ENCODE measurements around the gene CTNNAL1.

Gene CTNNAL1

GRCh38 chr9:109035684-109036423, 22.6 kb upstream of the CTNNAL1 start:
- Mint-ChIP-seq H3K36me3 (peaks cover 13% of the 10 kb centered on the region), H3K27me3 (no peaks in the 10 kb centered on the region), H3K4me1 (no peaks in the 10 kb centered on the region), H3K4me3 (no peak overlapping the region), H3K27ac (no peak overlapping the region), H3K9me3 (no peaks in the 10 kb centered on the region)

DNA sequence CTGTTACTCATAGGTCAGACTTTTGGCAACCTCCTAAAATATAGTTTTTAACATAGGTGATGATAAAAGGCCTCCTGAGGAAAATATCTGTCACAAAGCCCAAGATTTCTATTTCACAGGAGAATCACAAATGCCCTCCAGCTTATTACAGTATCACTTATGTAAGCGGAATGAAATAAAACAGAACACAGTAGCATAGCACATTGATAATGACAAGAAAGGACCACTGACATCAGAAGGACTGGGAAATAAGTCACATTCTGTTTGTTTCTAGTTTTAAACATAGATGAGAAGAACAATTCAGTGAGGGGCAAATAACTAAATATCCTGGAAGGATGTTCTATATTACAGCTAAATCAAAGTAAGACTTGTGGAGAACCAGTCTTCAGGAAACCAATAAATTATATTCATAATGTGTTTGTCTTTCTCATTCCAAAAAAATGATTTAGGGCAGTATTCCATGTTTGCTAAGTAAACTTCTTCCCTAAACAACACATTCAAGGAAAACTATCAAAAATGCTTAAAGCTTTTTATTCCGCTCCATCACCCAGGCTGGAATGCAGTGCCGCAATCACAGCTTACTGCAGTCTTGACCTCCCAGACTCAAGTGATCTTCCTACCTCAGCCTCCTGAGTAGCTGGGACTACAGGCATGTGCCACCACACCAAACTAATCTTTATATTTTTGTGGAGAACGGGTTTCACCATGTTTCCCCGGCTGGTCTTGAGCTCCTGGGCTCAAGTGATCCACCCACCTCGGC, 20.8 kb upstream of the CTNNAL1 start:
- no peaks in the 10 kb centered on the region for H3K27me3 Mint-ChIP-seq
- no peaks in the 10 kb centered on the region for H3K9me3 Mint-ChIP-seq
- H3K4me1 Mint-ChIP-seq: peaks cover under 1% of the 10 kb centered on the region
- H3K27ac Mint-ChIP-seq: no peak overlapping the region
- peaks cover 13% of the 10 kb centered on the region for H3K36me3 Mint-ChIP-seq
- H3K4me3 Mint-ChIP-seq: no peak overlapping the region

GRCh38 chr9:109031241-109031640, 17.9 kb upstream of the CTNNAL1 start:
- Mint-ChIP-seq H3K4me1 (peaks cover 17% of the 10 kb centered on the region), H3K27ac (no peak overlapping the region), H3K27me3 (no peaks in the 10 kb centered on the region), H3K9me3 (no peaks in the 10 kb centered on the region), H3K36me3 (peaks cover 9% of the 10 kb centered on the region), H3K4me3 (no peak overlapping the region)

- peaks cover 20% of the 10 kb centered on the region for H3K4me1 Mint-ChIP-seq
- no peaks in the 10 kb centered on the region for H3K9me3 Mint-ChIP-seq
- H3K27ac Mint-ChIP-seq: no peak overlapping the region
- H3K4me3 Mint-ChIP-seq: no peak overlapping the region
- peaks cover 6% of the 10 kb centered on the region for H3K36me3 Mint-ChIP-seq
- H3K27me3 Mint-ChIP-seq: no peaks in the 10 kb centered on the region
Measured at GRCh38 chr9:109030426-109030825, 17.1 kb upstream of the CTNNAL1 start.

GRCh38 chr9:109028457-109028856, 15.2 kb upstream of the CTNNAL1 start:
- Mint-ChIP-seq H3K4me1 (peaks cover 28% of the 10 kb centered on the region), H3K27ac (no peak overlapping the region), H3K36me3 (peaks cover 8% of the 10 kb centered on the region)

DNA sequence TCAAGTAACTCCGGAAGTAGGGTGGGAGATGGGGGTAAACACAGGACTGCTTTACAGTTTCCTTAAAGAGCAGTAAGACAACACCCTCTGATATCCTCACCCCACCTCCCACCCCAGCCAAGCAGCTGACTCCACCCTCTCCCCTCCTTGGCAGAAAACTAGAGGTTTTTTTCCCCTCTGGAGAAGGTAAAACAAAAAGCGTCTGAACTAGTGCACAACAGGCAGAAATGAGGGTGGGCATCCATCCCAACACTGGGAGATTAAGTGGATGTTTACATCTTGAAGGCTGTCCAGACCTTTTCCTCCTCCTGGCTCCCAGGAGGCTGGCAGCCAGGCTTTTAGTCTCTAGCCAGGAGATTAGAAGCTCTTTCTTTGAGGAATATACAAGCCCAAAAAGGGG, 13.9 kb upstream of the CTNNAL1 start:
- H3K9me3 Mint-ChIP-seq: no peaks in the 10 kb centered on the region
- no peaks in the 10 kb centered on the region for H3K27me3 Mint-ChIP-seq
- peaks cover 28% of the 10 kb centered on the region for H3K4me1 Mint-ChIP-seq
- no peak overlapping the region for H3K27ac Mint-ChIP-seq
- no peak overlapping the region for H3K4me3 Mint-ChIP-seq
- H3K36me3 Mint-ChIP-seq: peaks cover 9% of the 10 kb centered on the region

More at GRCh38 chr9:109028457-109028856, 15.2 kb upstream of the CTNNAL1 start:
- no peaks in the 10 kb centered on the region for H3K9me3 Mint-ChIP-seq
- H3K27me3 Mint-ChIP-seq: no peaks in the 10 kb centered on the region
- H3K4me3 Mint-ChIP-seq: no peak overlapping the region

DNA sequence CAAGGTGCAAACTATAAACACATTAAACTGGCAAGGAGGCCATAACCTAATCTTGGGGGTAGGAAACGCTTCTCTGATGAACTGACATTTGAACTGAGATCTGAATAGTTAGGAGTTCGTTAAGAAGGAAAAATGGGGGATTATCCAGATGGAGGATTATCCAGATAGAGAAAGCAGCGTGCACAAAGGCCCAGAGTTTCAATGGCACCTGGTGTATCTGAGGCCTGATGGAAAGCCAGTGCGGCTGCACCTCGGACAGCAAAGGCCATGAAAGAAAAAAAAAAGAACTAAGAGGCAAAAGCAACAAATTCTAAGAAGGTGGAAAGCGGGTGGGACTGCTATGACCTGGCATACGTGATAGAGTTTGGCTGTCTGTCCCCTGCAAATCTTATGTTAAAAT, 13.0 kb upstream of the CTNNAL1 start:
- H3K27ac Mint-ChIP-seq: no peak overlapping the region
- H3K36me3 Mint-ChIP-seq: peaks cover 7% of the 10 kb centered on the region
- H3K27me3 Mint-ChIP-seq: no peaks in the 10 kb centered on the region
- no peaks in the 10 kb centered on the region for H3K9me3 Mint-ChIP-seq
- peaks cover 28% of the 10 kb centered on the region for H3K4me1 Mint-ChIP-seq
- H3K4me3 Mint-ChIP-seq: no peak overlapping the region

- Mint-ChIP-seq H3K9me3 (no peaks in the 10 kb centered on the region), H3K4me3 (no peak overlapping the region), H3K4me1 (peaks cover 21% of the 10 kb centered on the region), H3K27ac (no peak overlapping the region), H3K36me3 (peaks cover 10% of the 10 kb centered on the region), H3K27me3 (no peaks in the 10 kb centered on the region)
Measured at GRCh38 chr9:109022873-109023272, 9.6 kb upstream of the CTNNAL1 start.

- Mint-ChIP-seq H3K27ac (no peak overlapping the region), H3K9me3 (no peaks in the 10 kb centered on the region), H3K36me3 (peaks cover 10% of the 10 kb centered on the region), H3K4me3 (no peak overlapping the region), H3K4me1 (peaks cover 8% of the 10 kb centered on the region), H3K27me3 (no peaks in the 10 kb centered on the region)
Measured at GRCh38 chr9:109020581-109021511, 7.5 kb upstream of the CTNNAL1 start.

- Mint-ChIP-seq H3K4me3 (no peak overlapping the region), H3K4me1 (peaks cover 8% of the 10 kb centered on the region), H3K27ac (no peak overlapping the region), H3K27me3 (no peaks in the 10 kb centered on the region), H3K9me3 (no peaks in the 10 kb centered on the region), H3K36me3 (peaks cover 10% of the 10 kb centered on the region)
Measured at GRCh38 chr9:109020113-109020512, 6.8 kb upstream of the CTNNAL1 start.

DNA sequence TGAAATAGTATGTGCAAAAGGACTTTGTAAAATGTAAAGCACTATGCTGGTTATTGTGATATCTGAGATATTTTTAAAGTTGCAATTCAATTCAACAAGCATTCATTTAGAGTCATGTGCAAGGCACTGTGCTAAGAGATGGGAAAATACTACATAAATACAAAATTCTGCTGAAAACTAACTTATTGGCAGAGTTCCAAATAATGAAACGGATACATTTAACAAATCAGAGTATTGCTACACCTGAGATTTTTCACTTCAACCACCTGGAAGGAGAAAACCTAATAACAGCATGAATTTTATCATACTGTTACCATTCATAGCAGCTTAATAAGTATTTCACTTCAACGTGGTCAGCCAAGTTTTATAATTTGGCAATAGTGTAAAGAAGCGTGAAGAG, 6.1 kb upstream of the CTNNAL1 start:
- H3K9me3 Mint-ChIP-seq: no peaks in the 10 kb centered on the region
- no peaks in the 10 kb centered on the region for H3K27me3 Mint-ChIP-seq
- no peak overlapping the region for H3K4me3 Mint-ChIP-seq
- H3K27ac Mint-ChIP-seq: no peak overlapping the region
- peaks cover 3% of the 10 kb centered on the region for H3K4me1 Mint-ChIP-seq
- H3K36me3 Mint-ChIP-seq: peaks cover 6% of the 10 kb centered on the region

GRCh38 chr9:109017493-109017892, 4.2 kb upstream of the CTNNAL1 start:
- no peak overlapping the region for H3K4me3 Mint-ChIP-seq
- peaks cover 10% of the 10 kb centered on the region for H3K4me1 Mint-ChIP-seq
- peak overlapping the region; percentile 3 for H3K27ac Mint-ChIP-seq

GRCh38 chr9:109017061-109017460, 3.8 kb upstream of the CTNNAL1 start:
- Mint-ChIP-seq H3K9me3 (no peaks in the 10 kb centered on the region), H3K36me3 (peaks cover 2% of the 10 kb centered on the region), H3K4me1 (peaks cover 14% of the 10 kb centered on the region), H3K27me3 (no peaks in the 10 kb centered on the region), H3K27ac (no peak overlapping the region), H3K4me3 (no peak overlapping the region)

More at GRCh38 chr9:109017493-109017892, 4.2 kb upstream of the CTNNAL1 start:
- Mint-ChIP-seq H3K36me3 (peaks cover 3% of the 10 kb centered on the region), H3K27me3 (no peaks in the 10 kb centered on the region), H3K9me3 (no peaks in the 10 kb centered on the region)

DNA sequence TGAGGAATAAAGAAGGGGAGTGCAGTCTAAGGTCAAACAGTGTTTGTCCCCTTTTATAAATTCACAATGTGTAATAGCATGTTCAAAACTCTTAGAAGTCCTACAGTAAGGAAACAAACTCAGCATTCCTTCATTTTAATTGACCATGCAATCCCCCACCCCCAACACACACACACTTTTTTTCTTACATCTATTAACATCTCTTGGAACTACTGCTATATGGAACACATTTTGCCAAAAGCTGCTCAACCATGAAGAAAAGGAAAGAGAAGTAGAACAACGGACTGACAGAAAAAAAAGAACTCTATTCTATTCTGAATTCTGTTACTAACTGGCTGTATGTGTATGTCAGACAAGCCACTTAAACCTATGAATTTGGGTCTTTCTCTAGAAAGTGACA, 2.8 kb upstream of the CTNNAL1 start:
- peak overlapping the region; percentile 14 for H3K27ac Mint-ChIP-seq
- H3K4me1 Mint-ChIP-seq: peaks cover 23% of the 10 kb centered on the region
- H3K36me3 Mint-ChIP-seq: peaks cover 2% of the 10 kb centered on the region
- no peak overlapping the region for H3K4me3 Mint-ChIP-seq
- H3K9me3 Mint-ChIP-seq: no peaks in the 10 kb centered on the region
- H3K27me3 Mint-ChIP-seq: no peaks in the 10 kb centered on the region

GRCh38 chr9:109014608-109015280, 1.4 kb upstream of the CTNNAL1 start:
- no peaks in the 10 kb centered on the region for H3K27me3 Mint-ChIP-seq
- no peak overlapping the region for H3K4me3 Mint-ChIP-seq
- no peaks in the 10 kb centered on the region for H3K9me3 Mint-ChIP-seq
- H3K36me3 Mint-ChIP-seq: peaks cover 2% of the 10 kb centered on the region
- H3K4me1 Mint-ChIP-seq: peaks cover 33% of the 10 kb centered on the region
- H3K27ac Mint-ChIP-seq: no peak overlapping the region
